HG03565 (cell line): ENCODE data around the gene PROSER2.
A peak's percentile ranks its signal among the peaks of the same experiment; 100 is the strongest.
"Not testable (repeated sequence)": the region's sequence is repeated elsewhere in the genome, so short reads cannot be mapped to it uniquely, and the experiment has no call there.

Experiments used
- ATAC-seq: cut with Tn5 transposase; IDR thresholded peaks from one replicate; pipeline ENCODE4 v1.9.1; 2021; ENCODE audit warnings: mild to moderate bottlenecking, moderate library complexity; ENCODE audit not compliant: unreplicated experiment

The PROSER2 gene

DNA sequence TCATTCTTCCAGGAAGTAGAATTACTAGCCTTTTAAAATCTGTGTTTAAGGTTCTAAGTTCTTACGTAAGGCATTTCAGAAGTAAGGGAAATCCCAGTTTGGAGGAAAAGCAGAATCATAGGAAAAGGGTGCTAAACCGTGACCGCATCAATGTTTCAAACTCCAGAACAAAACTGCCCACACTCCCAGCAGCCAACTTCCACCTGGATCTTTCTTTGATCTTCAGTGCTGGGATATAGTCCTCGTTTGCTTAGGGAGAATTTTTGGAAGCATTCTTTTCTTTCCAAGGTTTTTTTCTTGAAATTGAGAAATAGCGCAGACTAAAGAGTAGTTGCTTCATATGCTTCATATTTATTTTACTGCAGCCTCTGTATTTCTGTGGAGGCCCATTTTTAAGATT lies 8.9 kb downstream of the PROSER2 start:
- ATAC-seq: no peak

DNA sequence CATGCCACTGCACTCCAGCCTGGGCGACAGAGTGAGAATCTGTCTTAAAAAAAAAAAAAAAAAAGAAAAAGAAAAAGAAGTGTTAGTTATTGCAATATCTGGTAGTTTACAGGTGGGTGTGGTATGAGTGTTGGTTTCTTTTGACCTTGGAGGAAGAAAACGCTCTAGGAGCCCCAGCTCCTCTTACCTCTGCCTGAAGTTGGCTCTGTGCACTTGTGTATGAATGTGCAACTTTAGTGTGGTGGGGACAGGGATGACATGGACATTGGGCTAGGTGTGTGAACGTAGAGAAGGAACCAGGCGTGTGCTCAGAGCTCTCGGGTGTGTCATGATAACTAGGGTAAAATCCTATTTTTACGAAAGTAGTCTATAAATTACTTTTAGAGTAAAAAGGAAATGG lies 11.9 kb downstream of the PROSER2 start:
- no peak for ATAC-seq

DNA sequence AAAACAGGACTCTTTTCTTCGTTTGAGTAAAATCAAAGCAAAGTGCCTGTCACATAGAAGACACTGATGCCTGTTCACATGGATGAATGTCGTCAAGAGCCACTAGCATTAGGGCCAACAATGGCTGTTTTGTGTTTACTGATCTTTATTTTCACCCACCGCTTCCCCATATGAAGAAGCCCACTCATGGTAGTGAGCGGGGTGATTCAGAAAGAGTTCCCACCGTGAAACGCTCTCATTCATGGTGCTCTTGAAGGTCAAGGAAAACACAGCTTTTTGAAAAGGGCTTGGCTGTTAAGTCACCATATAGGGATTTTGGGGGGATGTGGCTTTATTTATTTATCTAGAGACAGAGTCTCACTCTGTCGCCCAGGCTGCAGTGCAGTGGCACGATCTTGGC lies 12.5 kb downstream of the PROSER2 start:
- no peak for ATAC-seq

DNA sequence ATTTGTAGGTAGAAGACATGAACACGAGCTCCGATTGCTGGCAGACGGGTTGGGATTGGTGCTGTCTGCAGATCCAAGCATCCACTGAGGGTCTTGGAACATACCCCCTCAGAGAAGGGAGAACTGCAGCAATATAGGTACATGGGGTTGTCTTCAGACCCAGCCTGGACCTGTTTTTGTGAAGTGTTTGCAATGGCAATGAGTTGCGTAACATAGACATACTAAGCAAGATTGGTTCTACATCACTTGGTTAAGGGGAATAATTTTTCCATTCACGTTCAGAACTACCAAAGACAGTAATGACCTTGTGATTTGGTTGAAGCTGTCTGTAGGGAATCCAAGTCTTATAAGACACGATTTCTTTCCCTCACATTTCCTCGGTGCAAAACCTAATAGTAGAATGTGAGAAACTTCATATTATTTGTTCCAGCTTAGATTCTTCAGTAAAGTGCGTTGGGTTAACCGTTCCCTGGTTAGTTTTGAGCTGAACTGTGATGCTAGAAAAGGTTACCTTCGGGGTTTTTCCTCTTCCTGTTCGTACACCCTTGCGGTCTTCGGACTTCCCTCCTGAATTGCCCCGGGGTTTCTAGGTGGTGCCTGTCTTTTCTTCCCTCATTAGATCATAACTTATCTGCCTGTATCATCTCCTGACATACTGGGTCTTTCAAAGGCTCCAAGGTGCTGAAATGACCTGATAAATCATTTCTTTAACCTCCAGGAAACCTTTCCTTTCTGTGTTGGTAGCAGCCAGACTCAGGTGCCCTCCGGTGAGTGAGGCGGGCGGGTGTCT lies 14.4 kb downstream of the PROSER2 start:
- no peak for ATAC-seq

DNA sequence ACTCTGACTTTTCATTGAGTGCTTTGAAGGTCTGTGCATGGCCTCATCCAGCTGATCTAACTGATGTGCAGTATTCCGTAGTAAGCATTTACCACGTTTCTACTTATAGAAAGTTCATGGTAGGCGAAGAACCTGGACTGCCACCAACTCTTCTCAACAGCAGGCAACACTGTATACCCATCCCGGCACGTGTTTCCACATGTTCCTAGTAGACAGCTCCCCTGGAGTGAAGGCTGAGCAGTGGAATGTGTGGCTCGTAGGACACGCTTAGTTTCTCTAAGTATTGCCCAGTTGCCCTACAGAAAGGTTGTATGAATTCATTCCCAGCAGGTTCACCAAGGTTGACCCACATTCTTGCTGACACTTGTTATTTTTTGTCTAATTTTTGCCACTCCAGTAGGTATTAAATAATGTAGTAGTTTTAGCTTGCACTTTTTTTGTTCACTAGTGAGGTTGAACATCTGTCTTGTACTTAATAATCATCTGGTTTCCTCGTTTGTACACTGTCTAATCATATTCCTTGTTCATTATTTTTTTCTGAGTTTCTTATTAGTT lies 15.2 kb downstream of the PROSER2 start:
- no peak for ATAC-seq

DNA sequence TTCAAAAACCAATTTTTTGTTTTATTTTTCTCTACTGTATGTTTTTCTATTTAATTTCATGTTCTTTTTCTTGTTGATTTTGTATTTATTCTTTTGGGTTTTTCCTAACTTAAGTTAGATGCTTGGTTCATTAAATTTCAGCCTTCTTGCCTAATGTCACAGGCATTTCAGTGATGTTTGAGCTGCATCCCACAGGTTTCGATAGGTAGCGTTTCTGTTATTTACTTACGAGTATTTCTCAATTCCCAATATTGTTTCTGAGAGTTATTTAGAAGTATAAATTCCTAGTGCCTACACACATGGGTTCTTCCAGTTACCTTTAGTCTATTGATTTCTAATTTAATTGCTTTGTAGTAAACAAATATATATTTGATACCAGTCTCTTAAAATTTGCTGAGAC lies 18.2 kb downstream of the PROSER2 start:
- no peak for ATAC-seq

DNA sequence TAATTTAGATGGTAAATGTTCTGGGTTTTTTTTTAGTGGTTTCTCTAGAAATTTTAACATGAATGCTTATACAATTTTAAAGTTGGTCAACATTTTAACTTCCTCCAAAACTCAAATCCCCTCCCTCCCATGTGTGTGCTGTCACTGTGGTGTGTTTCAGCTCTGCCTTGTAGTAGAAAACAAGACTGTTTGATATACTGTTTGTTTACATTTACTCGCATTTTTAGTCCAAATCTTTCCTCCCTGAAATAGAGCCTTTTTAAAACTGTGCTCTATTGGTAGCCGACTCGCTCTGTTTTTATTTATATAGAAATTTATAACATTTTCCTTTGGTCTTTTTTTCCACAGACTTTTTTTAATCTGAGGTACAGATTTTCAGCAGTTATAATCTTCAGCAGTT lies 19.3 kb downstream of the PROSER2 start:
- no peak for ATAC-seq

DNA sequence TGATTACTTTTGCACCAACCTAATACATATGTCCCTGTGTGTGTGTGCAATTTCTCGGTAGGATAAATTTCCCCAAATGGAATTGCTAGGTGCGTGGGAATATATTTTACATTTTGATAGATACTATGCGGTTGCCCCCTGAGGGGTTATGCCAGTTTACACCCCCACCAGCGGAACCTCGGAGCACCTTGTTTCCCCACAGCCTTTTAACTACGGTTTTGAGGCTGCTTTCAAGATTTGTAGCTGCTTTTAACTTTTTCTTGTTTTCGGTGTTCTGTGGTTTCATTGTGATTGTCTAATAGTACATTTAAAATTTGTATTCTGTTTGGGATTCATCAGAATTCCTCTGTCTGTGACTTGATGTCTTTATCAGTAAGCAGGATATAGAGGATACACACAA lies 22.0 kb downstream of the PROSER2 start:
- ATAC-seq: no peak

DNA sequence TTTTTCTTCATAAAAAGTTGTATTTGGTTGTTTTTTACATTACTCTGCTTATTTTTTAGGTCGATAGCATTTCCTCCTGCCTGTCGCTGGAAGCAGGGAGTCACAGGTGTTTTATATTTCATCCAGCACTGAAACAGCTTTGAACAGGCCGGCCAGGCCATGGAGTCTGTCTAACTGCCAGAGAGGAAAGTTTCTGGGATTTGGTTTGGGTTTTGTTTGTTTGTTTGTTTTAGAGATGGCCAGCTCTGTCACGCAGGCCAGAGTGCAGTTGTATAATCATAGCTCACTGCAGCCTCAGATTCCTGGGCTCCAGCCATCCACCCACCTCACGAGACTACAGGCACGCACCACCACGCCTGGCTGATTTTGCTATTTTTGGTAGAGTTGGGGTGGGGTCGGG lies 23.4 kb downstream of the PROSER2 start:
- ATAC-seq: no peak

DNA sequence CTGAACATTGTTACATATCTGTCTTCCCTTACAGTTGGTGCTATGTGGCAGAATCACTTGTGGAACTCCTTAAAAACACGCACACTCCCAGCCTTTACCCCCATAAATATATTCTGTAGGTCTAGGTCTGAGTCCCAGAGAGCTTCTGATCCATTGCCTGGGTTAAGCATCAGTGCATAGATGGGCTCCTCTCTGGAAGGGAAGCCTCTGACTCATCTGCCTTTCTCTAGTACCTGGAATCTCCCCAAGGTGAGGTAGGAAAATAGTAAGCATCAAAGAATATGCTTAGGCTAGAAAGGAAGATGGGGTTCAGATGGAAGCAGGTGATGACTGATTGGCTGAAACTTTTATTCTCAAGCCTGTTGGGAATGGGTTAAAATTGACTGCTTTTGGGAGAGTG lies 26.1 kb downstream of the PROSER2 start:
- no peak for ATAC-seq

DNA sequence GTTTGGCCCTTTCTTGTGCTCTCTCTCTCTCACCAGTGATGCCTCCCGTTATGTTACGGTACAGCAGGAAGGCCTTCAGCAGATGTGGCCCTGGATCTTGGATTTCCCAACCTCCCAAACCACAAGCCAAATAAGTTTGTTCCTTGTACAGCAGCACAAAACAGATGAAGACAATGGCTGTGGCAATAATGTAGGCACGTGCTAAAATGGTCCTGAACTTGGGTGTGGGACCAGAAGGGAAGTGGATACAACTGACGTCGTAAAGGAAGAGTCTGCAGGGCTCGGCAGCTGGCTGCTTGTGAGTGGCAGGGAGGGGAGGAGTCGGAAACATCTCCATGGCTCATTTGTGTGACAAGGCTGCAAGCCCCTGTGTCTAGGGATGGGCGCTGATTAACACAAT lies 26.8 kb downstream of the PROSER2 start:
- no peak for ATAC-seq

DNA sequence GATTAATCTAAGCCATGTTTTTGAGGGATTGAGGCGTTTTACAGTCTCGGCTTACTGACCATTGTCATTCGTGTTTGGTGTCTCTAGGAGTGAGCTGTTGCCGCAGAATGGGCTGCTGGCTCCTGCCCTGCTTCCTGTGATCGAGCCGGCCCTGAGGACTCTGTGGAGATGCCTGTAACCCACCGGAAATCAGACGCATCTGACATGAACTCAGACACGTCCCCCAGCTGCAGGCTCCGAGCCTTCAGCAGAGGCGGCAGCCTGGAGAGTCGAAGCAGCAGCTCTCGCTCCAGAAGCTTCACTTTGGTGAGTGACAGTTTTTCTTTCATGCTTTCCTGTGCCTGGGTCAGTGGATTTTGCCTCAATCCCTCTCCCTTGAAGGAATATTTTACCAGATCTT lies 28.8 kb downstream of the PROSER2 start:
- ATAC-seq: no peak

DNA sequence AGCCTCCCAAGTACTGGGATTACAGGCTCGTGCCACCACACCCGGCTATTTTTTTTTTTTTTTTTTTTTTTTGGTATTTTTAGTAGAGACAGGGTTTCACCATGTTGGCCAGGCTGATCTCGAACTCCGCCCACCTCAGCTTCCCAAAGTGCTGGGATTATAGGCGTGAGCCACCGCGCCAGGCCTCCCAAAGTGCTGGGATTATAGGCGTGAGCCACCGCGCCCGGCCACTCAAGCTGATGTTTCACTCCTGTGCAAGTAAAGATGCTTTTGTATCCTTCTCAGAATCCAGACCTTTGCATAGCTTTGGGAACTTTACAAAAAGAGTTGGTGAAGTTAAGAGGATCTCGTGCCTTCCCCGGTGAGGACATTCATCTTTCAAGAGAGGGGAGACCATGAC lies 29.5 kb downstream of the PROSER2 start:
- ATAC-seq: not testable (repeated sequence)

DNA sequence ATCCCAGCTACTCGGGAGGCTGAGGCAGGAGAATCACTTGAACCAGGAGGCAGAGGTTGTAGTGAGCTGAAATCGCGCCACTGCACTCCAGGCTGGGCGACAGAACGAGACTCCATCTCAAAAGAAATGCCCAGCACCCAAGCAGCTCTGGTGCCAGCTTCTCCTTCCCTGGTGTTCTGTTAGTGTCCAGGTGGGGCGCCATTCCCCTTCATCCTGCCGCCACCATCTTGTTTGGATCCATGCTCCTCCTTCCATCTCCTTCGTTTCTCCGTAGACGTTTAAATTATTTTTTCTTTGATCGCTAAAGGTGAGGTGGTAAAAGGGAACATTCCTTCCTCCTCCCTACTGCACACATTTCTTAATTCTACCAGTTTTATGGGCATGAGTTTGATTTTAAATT lies 30.3 kb downstream of the PROSER2 start:
- ATAC-seq: no peak

DNA sequence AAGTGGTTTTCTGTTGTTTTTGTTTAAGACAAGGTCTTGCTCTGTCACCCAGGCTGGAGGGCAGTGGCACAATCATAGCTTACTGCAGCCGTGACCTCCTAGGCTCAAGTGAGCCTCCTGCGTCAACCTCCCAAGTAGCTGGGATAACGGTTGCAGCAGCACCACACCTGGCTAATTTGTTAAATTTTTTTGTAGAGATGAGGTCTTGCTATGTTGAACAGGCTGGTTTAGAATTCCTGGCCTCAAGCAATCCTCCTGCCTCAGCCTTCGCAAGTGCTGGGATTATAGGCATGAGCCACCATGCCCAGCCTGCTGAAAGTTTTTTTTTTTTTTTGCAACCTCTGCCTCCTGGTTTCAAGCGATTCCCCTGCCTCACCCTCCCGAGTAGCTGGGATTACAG lies 31.1 kb downstream of the PROSER2 start:
- no peak for ATAC-seq

DNA sequence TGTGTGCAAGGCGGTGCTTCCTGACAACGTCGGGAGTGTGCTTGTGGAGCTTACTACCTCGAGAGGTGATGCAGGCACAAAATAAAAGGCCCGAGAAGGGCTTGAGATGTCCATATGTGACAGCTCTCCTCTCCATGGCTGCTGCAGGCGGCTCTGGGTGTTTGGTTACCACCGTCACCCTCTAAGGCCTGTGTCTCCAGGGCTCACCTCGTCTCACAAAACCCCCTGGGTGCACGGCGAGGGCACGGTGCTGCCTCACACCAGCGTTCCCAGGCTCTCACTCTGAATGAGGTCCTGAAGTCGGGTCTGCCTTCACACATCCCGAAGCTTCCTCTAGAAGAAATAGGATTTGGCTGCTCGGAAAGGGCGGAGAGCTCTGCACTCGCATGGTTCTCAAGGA lies 32.9 kb downstream of the PROSER2 start:
- no peak for ATAC-seq

DNA sequence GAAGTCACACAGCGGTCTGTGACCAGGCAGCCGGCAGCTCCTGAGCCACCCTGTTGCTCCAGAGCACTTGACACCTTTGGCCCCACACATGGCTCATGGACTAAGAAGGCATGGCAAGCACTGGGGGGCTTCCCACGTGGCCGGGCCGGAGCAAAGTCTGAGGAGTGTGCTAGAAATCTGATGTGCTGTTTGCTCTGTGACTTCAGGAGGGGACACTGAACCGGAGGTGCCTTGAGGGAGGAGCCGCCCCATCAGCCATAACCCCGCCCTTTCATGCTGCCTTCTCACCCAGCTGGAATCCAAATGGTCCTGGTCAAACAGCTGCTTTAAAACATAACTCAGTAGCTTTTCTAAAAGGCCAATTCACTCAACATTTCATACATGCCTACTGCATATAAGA lies 33.5 kb downstream of the PROSER2 start:
- no peak for ATAC-seq

DNA sequence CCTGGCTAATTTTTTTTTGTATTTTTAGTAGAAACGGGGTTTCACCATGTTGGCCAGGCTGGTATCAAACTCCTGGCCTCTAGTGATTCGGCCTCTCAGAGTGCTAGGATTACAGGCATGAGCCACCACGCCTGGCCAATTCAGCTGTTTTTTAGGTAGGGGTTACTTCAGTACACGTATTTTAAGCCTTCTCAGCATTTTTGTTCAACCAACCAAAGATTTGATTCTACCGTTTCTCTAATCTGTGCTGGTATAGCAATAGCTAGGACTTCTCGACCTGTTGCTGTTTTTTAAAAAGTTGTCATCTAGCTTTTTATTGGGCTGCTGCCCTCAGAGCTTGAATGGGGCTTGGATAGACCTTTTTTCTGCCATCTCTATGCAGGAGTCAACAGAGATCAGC lies 34.9 kb downstream of the PROSER2 start:
- ATAC-seq: no peak

DNA sequence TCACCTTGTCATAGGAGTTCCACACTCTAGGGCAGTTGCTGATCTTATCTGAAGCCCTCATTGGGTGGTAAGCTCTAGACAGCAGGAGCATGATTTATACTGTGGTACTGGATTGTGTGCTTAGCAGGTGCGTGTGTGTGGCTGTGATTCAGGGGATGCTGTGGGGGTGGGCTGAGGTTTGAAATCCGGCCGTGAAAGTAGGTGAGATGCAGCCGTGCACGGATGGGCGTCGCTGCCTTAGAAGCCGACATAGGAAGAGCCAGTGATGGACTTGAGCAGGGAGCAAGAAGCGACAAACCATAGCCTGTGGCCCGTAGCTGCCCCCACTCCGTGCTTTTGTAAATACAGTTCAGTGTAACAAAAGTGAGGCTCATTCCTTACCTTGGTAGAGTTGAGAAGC lies 38.2 kb downstream of the PROSER2 start:
- ATAC-seq: no peak

DNA sequence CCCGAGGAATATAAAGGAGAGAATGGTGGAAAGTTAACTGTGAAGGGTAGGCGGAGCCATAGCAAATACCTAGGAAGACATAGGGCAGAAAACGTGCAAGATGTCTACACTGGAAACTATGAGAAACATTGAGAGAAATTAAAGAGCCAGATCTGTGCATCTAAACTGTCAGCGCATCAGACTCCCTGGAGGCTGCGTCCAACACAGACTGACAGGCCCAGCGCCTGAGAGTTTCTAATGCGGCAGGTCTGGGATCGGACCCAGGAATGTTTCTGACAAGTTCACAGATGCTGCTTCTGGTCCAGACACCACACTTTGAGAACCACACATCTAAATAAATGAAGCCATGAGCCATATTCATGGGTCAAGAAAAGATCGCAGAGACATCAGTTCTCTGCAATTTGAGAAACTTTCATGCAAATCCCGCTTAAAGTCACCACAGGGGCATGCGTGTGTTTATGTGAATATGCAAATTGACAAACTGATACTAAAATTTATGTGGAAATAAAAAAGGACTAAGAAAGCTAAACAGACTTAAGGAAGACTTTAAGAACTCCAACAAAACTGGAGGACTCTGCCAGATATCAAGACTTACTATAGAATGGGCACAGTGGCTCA lies 38.8 kb downstream of the PROSER2 start:
- no peak for ATAC-seq

DNA sequence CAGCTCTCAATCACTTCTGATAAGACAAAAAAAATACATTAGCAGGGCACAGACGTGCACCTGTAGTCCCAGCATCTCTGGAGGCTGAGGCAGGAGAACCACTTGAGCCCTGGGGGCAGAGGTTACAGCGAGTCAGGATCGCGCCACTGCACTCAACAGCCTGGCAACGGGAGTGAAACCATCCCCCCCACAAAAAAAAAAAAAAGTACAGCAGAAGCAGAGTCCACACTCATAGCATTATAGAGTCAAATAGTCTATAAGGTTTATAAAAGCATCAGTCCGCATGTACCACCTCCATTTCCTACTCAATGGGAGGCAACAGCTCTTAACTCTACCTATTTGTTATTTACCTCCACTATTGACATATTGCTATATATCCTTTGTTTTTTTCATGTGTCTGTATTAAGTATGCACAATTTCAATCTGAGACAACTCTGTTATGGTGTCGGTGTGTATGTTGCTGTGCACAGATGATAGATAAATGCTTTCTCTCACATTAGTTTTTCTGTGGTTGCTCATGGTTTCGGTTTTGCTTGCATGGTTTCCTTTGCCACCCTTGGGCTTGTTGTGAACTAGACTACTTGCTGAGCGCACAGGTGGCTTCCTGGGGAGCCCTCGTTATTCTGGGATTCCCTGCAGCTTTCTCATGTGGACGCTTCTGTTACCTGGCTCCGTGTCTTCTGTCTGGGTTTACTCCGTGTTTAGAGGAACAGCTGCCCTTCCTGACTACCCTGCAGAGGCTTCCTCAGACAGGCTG lies 40.4 kb downstream of the PROSER2 start:
- peak; percentile 98 for ATAC-seq

DNA sequence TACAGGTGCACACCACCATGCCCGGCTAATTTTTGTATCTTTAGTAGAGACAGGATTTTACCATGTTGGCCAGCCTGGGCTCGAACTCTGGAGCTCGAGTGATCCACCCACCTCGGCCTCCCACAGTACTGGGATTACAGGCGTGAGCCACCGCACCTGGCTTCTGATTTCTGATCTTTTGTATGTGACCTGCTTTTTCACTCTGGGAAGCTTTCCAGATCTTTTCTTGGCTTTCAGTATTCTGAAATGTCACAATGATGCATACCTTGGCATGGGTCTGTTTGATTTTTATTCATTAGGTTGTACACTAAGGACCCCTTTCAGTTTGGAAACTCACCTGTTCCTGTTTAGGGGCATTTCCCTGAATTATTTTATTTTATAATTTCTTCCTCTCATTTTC lies 41.6 kb downstream of the PROSER2 start:
- ATAC-seq: no peak
